ENCODE data around the gene LCN9. TPM values are rescaled to one million over a fixed set of nuclear protein-coding genes. Genes with fewer than 3 reads are reported as not detected.

Gene LCN9
- total RNA-seq, 4 donors from 2014 or later = not detected

DNA sequence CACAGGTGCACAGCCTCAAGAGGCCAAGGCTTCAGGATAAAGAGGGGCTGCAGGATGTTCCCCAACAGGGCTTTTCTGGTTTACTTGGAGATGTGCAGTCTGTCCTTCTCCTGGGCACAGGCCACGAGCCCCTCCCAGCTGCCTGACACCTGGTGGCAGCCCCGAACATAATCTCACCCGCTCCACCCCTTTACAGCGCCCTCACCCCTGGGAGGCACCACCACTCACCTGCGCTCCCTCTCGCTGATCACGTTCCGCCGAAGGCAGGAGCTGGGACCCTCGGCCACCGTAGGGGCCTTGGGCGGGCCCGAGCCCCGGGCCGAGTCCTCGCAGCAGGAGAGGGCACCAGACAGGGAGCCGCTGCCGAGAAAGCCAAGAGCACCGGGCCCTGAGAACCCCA lies 35.7 kb downstream of the LCN9 start:
- DNase-seq = no peak
- H3K27ac ChIP-seq = no peak overlapping the region
- no peaks in the 10 kb centered on the region for H3K36me3 ChIP-seq
- TF ChIP-seq, protein P1, sequence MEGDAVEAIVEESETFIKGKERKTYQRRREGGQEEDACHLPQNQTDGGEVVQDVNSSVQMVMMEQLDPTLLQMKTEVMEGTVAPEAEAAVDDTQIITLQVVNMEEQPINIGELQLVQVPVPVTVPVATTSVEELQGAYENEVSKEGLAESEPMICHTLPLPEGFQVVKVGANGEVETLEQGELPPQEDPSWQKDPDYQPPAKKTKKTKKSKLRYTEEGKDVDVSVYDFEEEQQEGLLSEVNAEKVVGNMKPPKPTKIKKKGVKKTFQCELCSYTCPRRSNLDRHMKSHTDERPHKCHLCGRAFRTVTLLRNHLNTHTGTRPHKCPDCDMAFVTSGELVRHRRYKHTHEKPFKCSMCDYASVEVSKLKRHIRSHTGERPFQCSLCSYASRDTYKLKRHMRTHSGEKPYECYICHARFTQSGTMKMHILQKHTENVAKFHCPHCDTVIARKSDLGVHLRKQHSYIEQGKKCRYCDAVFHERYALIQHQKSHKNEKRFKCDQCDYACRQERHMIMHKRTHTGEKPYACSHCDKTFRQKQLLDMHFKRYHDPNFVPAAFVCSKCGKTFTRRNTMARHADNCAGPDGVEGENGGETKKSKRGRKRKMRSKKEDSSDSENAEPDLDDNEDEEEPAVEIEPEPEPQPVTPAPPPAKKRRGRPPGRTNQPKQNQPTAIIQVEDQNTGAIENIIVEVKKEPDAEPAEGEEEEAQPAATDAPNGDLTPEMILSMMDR (IDR thresholded peaks at IDR 0.05) = no peak
- TF ChIP-seq POLR2A (IDR thresholded peaks at IDR 0.05) = no peak
- peaks cover 4 to 12% of the 10 kb centered on the region in 2 donors for H3K4me1 ChIP-seq
- H3K4me3 ChIP-seq (replicated peaks in 1 of 3) = no peak overlapping the region
- no peaks in the 10 kb centered on the region for H3K9me3 ChIP-seq
- WGBS, 2 donors = 74 to 75% methylated on average over 19 of the region's 19 CpGs
- no peaks in the 10 kb centered on the region for H3K27me3 ChIP-seq
- intact Hi-C loops (cut with DNase I) = loop anchor here (10.0 kb wide), 1 partner anchor 94 kb away; no protein-coding TSS in a partner anchor

DNA sequence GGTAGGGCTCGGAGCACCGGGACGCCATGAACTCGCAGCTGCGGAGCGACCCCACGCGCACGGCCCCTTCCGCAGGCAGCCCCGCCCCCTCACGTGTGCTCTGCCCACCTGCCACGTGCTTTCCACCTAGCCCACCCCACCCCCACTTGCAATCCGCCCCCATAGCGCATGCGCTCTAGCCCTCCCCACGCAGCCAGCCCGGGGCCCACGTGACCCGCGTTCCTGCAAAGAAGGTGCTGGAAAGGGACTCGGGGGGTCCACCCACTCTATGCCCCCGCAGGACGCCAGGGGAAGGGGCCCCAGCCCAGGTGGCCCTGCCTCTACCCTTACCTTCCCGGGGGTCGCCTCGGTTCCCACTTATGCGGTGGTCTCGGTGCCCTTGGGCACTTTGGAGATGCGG lies 36.3 kb downstream of the LCN9 start, which contains the start of gene SOHLH1:
Gene SOHLH1, minus strand, starts transcription at position 42 of the 400 bp plus-strand sequence. Its CDS starts 14 bp downstream, at position 28.
- 86 to 91% methylated on average over 17 to 19 of the region's 30 CpGs for WGBS, 2 donors
- intact Hi-C loops (cut with DNase I) = loop anchor here (10.0 kb wide), 1 partner anchor 95 kb away; no protein-coding TSS in a partner anchor
- TF ChIP-seq, protein P1 (IDR thresholded peaks at IDR 0.05) = no peak
- TF ChIP-seq POLR2A (IDR thresholded peaks at IDR 0.05) = no peak
- DNase-seq = no peak
- H3K27me3 ChIP-seq = no peaks in the 10 kb centered on the region
- H3K4me1 ChIP-seq = peaks cover 4 to 12% of the 10 kb centered on the region in 2 donors
- no peaks in the 10 kb centered on the region for H3K9me3 ChIP-seq
- H3K4me3 ChIP-seq (replicated peaks in 1 of 3) = no peak within 1 kb of the TSS
- H3K36me3 ChIP-seq = no peaks in the 10 kb centered on the region
- no peak within 1 kb of the TSS for H3K27ac ChIP-seq

DNA sequence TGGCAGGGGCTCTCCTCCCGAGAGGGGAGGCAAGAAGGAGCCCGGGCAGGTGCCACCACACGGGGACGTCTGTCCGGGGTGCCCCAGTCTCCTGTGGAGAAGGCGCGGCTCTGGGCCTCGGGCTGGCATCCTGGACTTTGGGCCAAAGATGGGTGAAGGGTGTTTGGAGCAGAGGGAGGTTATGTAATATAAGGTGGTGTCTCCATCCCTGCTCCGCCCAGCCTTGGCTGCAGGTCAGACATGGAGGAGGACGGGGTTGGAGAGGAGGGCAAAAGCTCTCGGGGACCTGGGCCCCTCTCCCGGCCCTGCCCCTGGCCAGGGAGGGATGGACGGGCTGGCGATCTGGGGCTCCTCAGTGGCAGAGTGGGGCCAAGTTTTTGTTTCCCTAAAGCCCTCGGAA lies 37.4 kb downstream of the LCN9 start:
- H3K4me1 ChIP-seq = peaks cover 4 to 12% of the 10 kb centered on the region in 2 donors
- H3K4me3 ChIP-seq (replicated peaks in 1 of 3) = no peak overlapping the region
- H3K36me3 ChIP-seq = no peaks in the 10 kb centered on the region
- intact Hi-C loops (cut with DNase I) = no loop called here
- no peaks in the 10 kb centered on the region for H3K9me3 ChIP-seq
- TF ChIP-seq, protein P1 (IDR thresholded peaks at IDR 0.05) = no peak
- no peak for TF ChIP-seq POLR2A (IDR thresholded peaks at IDR 0.05)
- no peaks in the 10 kb centered on the region for H3K27me3 ChIP-seq
- no peak for DNase-seq
- 63 to 73% methylated on average over 14 to 15 of the region's 15 CpGs for WGBS, 2 donors
- no peak overlapping the region for H3K27ac ChIP-seq

DNA sequence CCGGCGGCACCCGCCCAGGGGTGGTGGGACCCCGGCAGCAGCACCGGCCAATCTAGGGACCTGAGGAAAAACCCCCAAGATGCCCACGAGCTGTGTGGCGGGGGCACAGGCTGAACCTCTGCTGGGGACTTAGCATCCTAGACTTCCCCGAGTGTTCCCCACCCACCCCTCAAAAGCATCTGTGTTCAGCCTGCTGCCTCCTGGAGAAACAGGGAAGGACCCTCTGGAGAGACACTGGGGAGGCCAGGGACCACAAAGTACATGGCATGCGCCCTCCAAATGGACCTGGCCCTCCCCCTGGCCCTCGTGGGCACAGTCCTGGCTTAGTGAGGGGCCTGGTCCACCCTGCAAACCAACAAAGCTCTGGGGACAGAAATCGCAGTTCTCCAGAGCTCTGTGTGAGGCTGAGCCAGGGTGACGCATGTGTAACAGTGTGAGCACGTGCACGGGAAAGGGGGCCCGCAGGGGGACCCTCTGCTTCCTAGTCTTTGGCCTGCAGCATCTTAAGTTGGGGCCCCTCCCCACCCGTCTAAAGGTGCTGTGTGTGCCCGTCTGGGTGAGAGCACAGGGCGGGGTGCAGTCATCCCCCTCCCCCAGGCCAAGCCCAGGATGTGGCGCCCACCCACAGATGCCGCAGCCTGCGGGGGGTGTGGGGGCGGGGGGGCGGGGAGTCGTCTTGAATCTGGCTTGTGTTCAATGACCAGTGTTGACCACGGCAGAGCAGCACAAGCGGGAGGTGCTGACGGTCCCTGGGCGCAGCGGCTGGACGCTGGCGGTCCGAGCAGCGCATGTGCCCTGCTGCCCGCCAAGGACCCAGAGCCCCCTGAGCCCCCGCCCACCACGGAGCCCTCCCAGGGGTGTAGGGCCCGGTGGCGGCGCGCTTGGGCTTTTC lies 38.2 kb downstream of the LCN9 start:
- H3K4me1 ChIP-seq = peaks cover 4 to 12% of the 10 kb centered on the region in 2 donors
- no peak overlapping the region for H3K4me3 ChIP-seq (replicated peaks in 1 of 3)
- no peaks in the 10 kb centered on the region for H3K27me3 ChIP-seq
- intact Hi-C loops (cut with DNase I) = no loop called here
- no peaks in the 10 kb centered on the region for H3K36me3 ChIP-seq
- DNase-seq = no peak
- TF ChIP-seq, protein P1 (IDR thresholded peaks at IDR 0.05) = no peak
- no peak for TF ChIP-seq POLR2A (IDR thresholded peaks at IDR 0.05)
- 23 to 46% methylated on average over 6 to 27 of the region's 40 CpGs for WGBS, 2 donors
- no peak overlapping the region for H3K27ac ChIP-seq
- H3K9me3 ChIP-seq = no peaks in the 10 kb centered on the region

All from thyroid gland (tissue), 4 donors.